H1 (cell line): ENCODE measurements around the gene BATF2. TPM values are rescaled to one million over a fixed set of nuclear protein-coding genes. Genes with fewer than 3 reads are reported as not detected.

Experiments used
- CTCF ChIA-PET: fragments of 300-600 bp; sonication (Branson Sonifier 250); formaldehyde crosslinking; loops from one replicate; lab custom pipeline; 2021; ENCODE audit not compliant: partially characterized antibody; lab: Charles Lee
- POLR2A ChIA-PET: fragments of 300-600 bp; sonication (Branson Sonifier 250); formaldehyde crosslinking; loops from one replicate; lab custom pipeline; 2021; ENCODE audit warnings: inconsistent platforms; ENCODE audit not compliant: partially characterized antibody; lab: Charles Lee
- DNase-seq, 2 experiments: peaks; one replicate each; pipeline versions ENCODE4 v3.0.0 to v3.0.0-alpha.2; 2010 to 2022; ENCODE audit warnings: low spot score in 2 of 2, low read depth in 1 of 2, mixed read lengths in 1 of 2
- FAIRE-seq: peaks from 2 replicates; lab custom pipeline; 2011; peaks lifted over from hg19 to GRCh38; lab: Jason Lieb, UNC
- H2AFZ ChIP-seq: 2 replicates; pipeline ENCODE4 v1.8.1; 2012; ENCODE audit warnings: low read length, inconsistent platforms
- H2AK5ac ChIP-seq: 2 replicates; pipeline ENCODE4 v1.6.1; 2013; ENCODE audit warnings: low read depth, low read length
- H2BK120ac ChIP-seq: replicated peaks from 2 replicates; pipeline ENCODE3; 2013; ENCODE audit warnings: low read depth, low read length, inconsistent platforms
- H2BK12ac ChIP-seq: 2 replicates; pipeline ENCODE4 v1.6.1; 2013; ENCODE audit warnings: low read depth, low read length
- H2BK15ac ChIP-seq: 2 replicates; pipeline ENCODE4 v1.6.1; 2013; ENCODE audit warnings: low read length
- H2BK20ac ChIP-seq: 2 replicates; pipeline ENCODE4 v1.6.1; 2013; ENCODE audit warnings: low read length
- H2BK5ac ChIP-seq: 2 replicates; pipeline ENCODE4 v1.6.1; 2013; ENCODE audit warnings: low read depth, low read length
- H3K14ac ChIP-seq: 2 replicates; pipeline ENCODE4 v1.6.1; 2013; ENCODE audit warnings: inconsistent platforms; ENCODE audit not compliant: insufficient read length
- H3K18ac ChIP-seq: 2 replicates; pipeline ENCODE4 v1.6.1; 2013; ENCODE audit warnings: low read length; ENCODE audit errors: extremely low read depth
- H3K23ac ChIP-seq: 2 replicates; pipeline ENCODE4 v1.6.1; 2013; ENCODE audit warnings: inconsistent platforms; ENCODE audit not compliant: insufficient read length
- H3K23me2 ChIP-seq: 2 replicates; pipeline ENCODE4 v1.6.1; 2013; ENCODE audit warnings: low read depth, low read length
- H3K27ac ChIP-seq: 2 replicates; pipeline ENCODE4 v1.6.1; 2011; ENCODE audit warnings: low read depth, low read length, inconsistent platforms
- H3K27me3 ChIP-seq, 4 experiments: replicated peaks in 1 of 4; 1 replicate in 1 of 4; 2 replicates in 3 of 4; pipeline versions ENCODE4 v1.6.1 to v1.8.1; 2011 to 2013; ENCODE audit warnings: low read length in 3 of 4, mild to moderate bottlenecking in 3 of 4, inconsistent platforms in 2 of 4, mixed read lengths in 2 of 4, moderate library complexity in 1 of 4; ENCODE audit not compliant: control insufficient read depth in 3 of 4, insufficient read depth in 3 of 4; ENCODE audit errors: extremely low read depth in 1 of 4
- H3K36me3 ChIP-seq, 4 experiments: 2 replicates each; pipeline versions ENCODE4 v1.6.1 to v1.8.1; 2011 to 2013; ENCODE audit warnings: mild to moderate bottlenecking in 4 of 4, low read length in 3 of 4, moderate library complexity in 2 of 4, control low read depth in 1 of 4, inconsistent platforms in 1 of 4; ENCODE audit not compliant: insufficient read depth in 4 of 4, control insufficient read depth in 2 of 4
- H3K4ac ChIP-seq: replicated peaks from 2 replicates; pipeline ENCODE3; 2013; ENCODE audit warnings: low read length, low read depth, mixed read lengths, inconsistent platforms; ENCODE audit not compliant: insufficient read length
- H3K4me1 ChIP-seq, 4 experiments: replicated peaks in 1 of 4; 1 replicate in 1 of 4; 2 replicates in 3 of 4; pipeline versions ENCODE4 v1.6.1 to v1.8.1; 2011 to 2013; ENCODE audit warnings: low read length in 3 of 4, inconsistent platforms in 2 of 4, mixed read lengths in 1 of 4; ENCODE audit not compliant: insufficient read depth in 4 of 4, control insufficient read depth in 3 of 4
- H3K4me2 ChIP-seq, 2 experiments: 2 replicates each; pipeline versions ENCODE4 v1.6.1 to v1.8.1; 2011 to 2013; ENCODE audit warnings: low read depth in 2 of 2, low read length in 2 of 2, control low read depth in 1 of 2, inconsistent platforms in 1 of 2, mild to moderate bottlenecking in 1 of 2; ENCODE audit not compliant: insufficient read depth in 1 of 2
- H3K4me3 ChIP-seq, 4 experiments: fragments of 200-600, 300-600 bp in 1 of 4; sonication (generic), shearing (Covaris generic), sonication (Bioruptor Twin) in 1 of 4; 2 replicates each; pipeline versions ENCODE4 v1.5.1 to v1.8.1; 2011 to 2016; ENCODE audit warnings: low read length in 4 of 4, low read depth in 3 of 4, control low read depth in 2 of 4, inconsistent platforms in 2 of 4, mild to moderate bottlenecking in 2 of 4, mixed read lengths in 1 of 4, moderate library complexity in 1 of 4; ENCODE audit not compliant: insufficient read depth in 2 of 4; ENCODE audit errors: extremely low read depth in 1 of 4
- H3K56ac ChIP-seq: replicated peaks from 2 replicates; pipeline ENCODE3; 2013; ENCODE audit warnings: low read depth, mild to moderate bottlenecking, mixed read lengths, low read length, inconsistent platforms; ENCODE audit not compliant: insufficient read length
- H3K79me1 ChIP-seq: 2 replicates; pipeline ENCODE4 v1.6.1; 2013; ENCODE audit warnings: low read depth, low read length, control low read depth
- H3K79me2 ChIP-seq, 2 experiments: 2 replicates each; pipeline versions ENCODE4 v1.6.1 to v1.8.1; 2012 to 2013; ENCODE audit warnings: low read length in 2 of 2, mild to moderate bottlenecking in 2 of 2, inconsistent platforms in 1 of 2; ENCODE audit not compliant: insufficient read depth in 2 of 2, control insufficient read depth in 1 of 2
- H3K9ac ChIP-seq, 4 experiments: replicated peaks in 1 of 4; 1 replicate in 1 of 4; 2 replicates in 3 of 4; pipeline versions ENCODE4 v1.6.1 to v1.8.1; 2011 to 2013; ENCODE audit warnings: low read depth in 3 of 4, low read length in 3 of 4, control low read depth in 2 of 4, mild to moderate bottlenecking in 2 of 4, moderate library complexity in 2 of 4, inconsistent platforms in 1 of 4; ENCODE audit errors: extremely low read depth in 1 of 4
- H3K9me3 ChIP-seq, 2 experiments: 2 replicates each; pipeline versions ENCODE4 v1.6.1 to v1.8.1; 2012 to 2013; ENCODE audit warnings: mild to moderate bottlenecking in 2 of 2, moderate library complexity in 2 of 2, control low read depth in 1 of 2, inconsistent platforms in 1 of 2, low read depth in 1 of 2, low read length in 1 of 2, mixed read lengths in 1 of 2; ENCODE audit not compliant: insufficient read depth in 2 of 2
- H4K20me1 ChIP-seq, 2 experiments: replicated peaks in 1 of 2; 2 replicates each; pipeline versions ENCODE3 to v1.8.1; 2011 to 2013; ENCODE audit warnings: inconsistent platforms in 2 of 2, low read length in 2 of 2, mild to moderate bottlenecking in 1 of 2; ENCODE audit not compliant: insufficient read depth in 2 of 2, control insufficient read depth in 1 of 2
- H4K5ac ChIP-seq: 2 replicates; pipeline ENCODE4 v1.6.1; 2013; ENCODE audit warnings: low read length, low read depth, mixed read lengths, inconsistent platforms; ENCODE audit not compliant: insufficient read length
- H4K8ac ChIP-seq: 2 replicates; pipeline ENCODE4 v1.8.0; 2013; ENCODE audit warnings: mild to moderate bottlenecking, moderate library complexity, low read length, inconsistent platforms; ENCODE audit not compliant: insufficient read depth; ENCODE audit errors: extremely low read depth
- H4K91ac ChIP-seq: replicated peaks from 2 replicates; pipeline ENCODE3; 2013; ENCODE audit warnings: low read length, mixed read lengths, inconsistent platforms; ENCODE audit not compliant: insufficient read length
- BCL11A ChIP-seq, 2 experiments: IDR thresholded peaks; one replicate each; pipeline ENCODE4 v1.6.1; 2011; ENCODE audit warnings: low read depth in 2 of 2, low read length in 2 of 2, mild to moderate bottlenecking in 2 of 2
- RAD21 ChIP-seq, 2 experiments: IDR thresholded peaks in 1 of 2; conservative IDR thresholded peaks in 1 of 2; 2 replicates each; pipeline ENCODE4 v1.6.1; 2011; ENCODE audit warnings: low read depth in 2 of 2, low read length in 2 of 2, improper control_type of control experiment in 1 of 2, inconsistent platforms in 1 of 2, mild to moderate bottlenecking in 1 of 2, moderate library complexity in 1 of 2
- SP1 ChIP-seq: IDR thresholded peaks from 2 replicates; pipeline ENCODE4 v1.6.1; 2011; ENCODE audit warnings: low read depth, low read length
- WGBS, 2 experiments: shearing (Covaris generic) in 1 of 2; methylation state at CpG; one replicate each; pipeline versions ENCODE4 v1.1.6 to v1.1.7; 2013 to 2015; ENCODE audit warnings: low lambda C conversion rate in 2 of 2, mixed read lengths in 2 of 2, inconsistent platforms in 1 of 2, low coverage in 1 of 2, missing lambda C conversion rate in 1 of 2; ENCODE audit not compliant: insufficient replicate concordance in 2 of 2, insufficient coverage in 1 of 2, insufficient read length in 1 of 2; ENCODE audit errors: extremely low coverage in 1 of 2, missing lambda C conversion rate in 1 of 2; 5-methylcytosine and 5-hydroxymethylcytosine counted together
- polyA plus RNA-seq, 7 experiments: library from polyadenylated mRNA; depleted of rRNA in 3 of 7; stranded (reverse) in 5 of 7; unstranded in 2 of 7; fragments of >200 nt in 5 of 7; fragments of 200-250 nt in 2 of 7; gene quantifications; 1 replicate in 5 of 7; 2 replicates in 1 of 7; 4 replicates in 1 of 7; pipeline versions ENCODE4 v1.2.1 to v1.2.3, GENCODE V29; 2011 to 2013; ENCODE audit warnings: missing spikeins in 2 of 7, mixed read lengths in 2 of 7
- total RNA-seq: library from RNA; stranded (reverse); fragmentation: NEBNext Ultra II Directional; extraction: Animal tissue kit (Norgen Biotek cat#: 25700); gene quantifications from 2 replicates; pipeline ENCODE4 v1.2.1, GENCODE V29; 2021
- TF ChIP-seq, protein P1 (sequence below): IDR thresholded peaks from 2 replicates; pipeline ENCODE4 v1.6.1; 2012; ENCODE audit warnings: inconsistent platforms

Gene BATF2
- total and polyA plus RNA-seq, 2 of the 8 experiments (the other 6 are each of a cell fraction or from before 2014, with no cell fraction given) = 1.4 to 3.1 TPM

DNA sequence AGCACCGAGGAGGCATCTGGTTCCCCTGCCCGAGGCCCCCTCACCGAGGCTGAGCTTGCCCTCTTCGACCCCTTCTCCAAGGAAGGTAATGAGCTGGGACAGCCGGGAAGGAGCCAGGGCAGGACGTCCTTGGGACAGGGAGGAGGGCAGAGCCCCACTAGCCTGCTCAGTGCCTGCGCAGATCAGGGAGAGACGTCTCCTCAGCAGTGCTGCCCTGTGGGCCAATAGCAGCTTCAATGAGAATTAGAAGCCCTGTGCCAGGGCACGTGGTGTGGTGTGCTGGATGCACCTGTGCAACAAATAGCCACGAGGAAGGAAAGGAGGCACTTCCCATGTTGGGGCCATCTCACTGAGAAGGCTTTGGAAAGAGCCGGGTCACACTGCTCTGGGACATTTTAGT, 38.8 kb upstream of the BATF2 start:
- WGBS, 2 experiments = 80% methylated on average over 11 of the region's 11 CpGs; no CpG with 5 or more reads in 1 of the 2 experiments
- H2BK5ac ChIP-seq = no peak overlapping the region
- no peak overlapping the region for H2BK12ac ChIP-seq
- no peaks in the 10 kb centered on the region for H3K27me3 ChIP-seq
- H2BK20ac ChIP-seq = no peak overlapping the region
- H3K9me3 ChIP-seq = no peaks in the 10 kb centered on the region
- H3K23ac ChIP-seq = no peak overlapping the region
- no peak for DNase-seq
- no peak overlapping the region for H2AK5ac ChIP-seq
- no peak overlapping the region for H3K4me2 ChIP-seq
- H3K4me1 ChIP-seq = no peaks in the 10 kb centered on the region
- H2BK120ac ChIP-seq = no peak overlapping the region
- no peak overlapping the region for H3K56ac ChIP-seq
- H3K79me2 ChIP-seq = no peaks in the 10 kb centered on the region
- ChIA-PET CTCF (no interaction called here), POLR2A (interaction anchor here (0.7 to 1.5 kb wide), 4 partner anchors 11 to 77 kb away, joined by 3 to 5 read pairs (median 3); no protein-coding TSS in a partner anchor)
- no peaks in the 10 kb centered on the region for H3K23me2 ChIP-seq
- H3K27ac ChIP-seq = no peak overlapping the region
- no peaks in the 10 kb centered on the region for H4K20me1 ChIP-seq
- no peak overlapping the region for H2BK15ac ChIP-seq
- no peak overlapping the region for H2AFZ ChIP-seq
- no peaks in the 10 kb centered on the region; a peak in 2 of 8 replicates for H3K36me3 ChIP-seq
- H3K18ac ChIP-seq = no peak overlapping the region
- H4K8ac ChIP-seq = no peak overlapping the region
- H4K5ac ChIP-seq = no peak overlapping the region
- H3K14ac ChIP-seq = no peak overlapping the region
- no peak for FAIRE-seq
- no peak overlapping the region for H3K4ac ChIP-seq
- H3K4me3 ChIP-seq = no peak overlapping the region
- no peak overlapping the region for H4K91ac ChIP-seq
- no peaks in the 10 kb centered on the region for H3K79me1 ChIP-seq
- TF ChIP-seq BCL11A (IDR thresholded peaks at IDR 0.05; ENCODE audit: low read depth in 2 of 2, low read length in 2 of 2) (no peak), SP1 (no peak), RAD21 (IDR thresholded peaks at IDR 0.05 in 1 of 2, conservative IDR thresholded peaks at IDR 0.05 in 1 of 2; ENCODE audit: low read depth in 2 of 2, low read length in 2 of 2) (no peak)
- TF ChIP-seq, protein P1, sequence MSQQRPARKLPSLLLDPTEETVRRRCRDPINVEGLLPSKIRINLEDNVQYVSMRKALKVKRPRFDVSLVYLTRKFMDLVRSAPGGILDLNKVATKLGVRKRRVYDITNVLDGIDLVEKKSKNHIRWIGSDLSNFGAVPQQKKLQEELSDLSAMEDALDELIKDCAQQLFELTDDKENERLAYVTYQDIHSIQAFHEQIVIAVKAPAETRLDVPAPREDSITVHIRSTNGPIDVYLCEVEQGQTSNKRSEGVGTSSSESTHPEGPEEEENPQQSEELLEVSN = no peak
- TF ChIP-seq, all 59 proteins: peak for 0
- H3K9ac ChIP-seq = no peak overlapping the region
